Activated naive CD8-positive, alpha-beta T cell treated with anti-CD3 and anti-CD28 coated beads, Interleukin-2, amount 10 ng/mL, durations not matched to agents 7 days and 5 days (primary cell): ENCODE results near the gene TFPI2. TPM values are rescaled to one million over a fixed set of nuclear protein-coding genes. Genes with fewer than 3 reads are reported as not detected.

Experiments
- ATAC-seq: fragments of 150-1000 bp; cut with Tn5 transposase; one replicate; pipeline ENCODE4 v1.10.0; 2021; ENCODE audit warnings: low read depth, moderate library complexity
- POLR2A ChIA-PET: fragments of 350-600 bp; sonication (Branson Sonifier 250); formaldehyde crosslinking; loops from one replicate; lab custom pipeline; 2021; ENCODE audit warnings: antibody characterized with exemption; lab: Charles Lee
- DNase-seq: peaks from one replicate; pipeline ENCODE4 v3.0.0; 2021
- H3K27ac Mint-ChIP-seq: one replicate; pipeline ENCODE4 v1.8.0; 2022; ENCODE audit warnings: mild to moderate bottlenecking, mixed read lengths
- H3K27me3 Mint-ChIP-seq: one replicate; pipeline ENCODE4 v1.8.0; 2022; ENCODE audit warnings: mild to moderate bottlenecking, moderate library complexity, mixed read lengths
- H3K36me3 Mint-ChIP-seq: one replicate; pipeline ENCODE4 v1.8.0; 2021; ENCODE audit warnings: mild to moderate bottlenecking, mixed read lengths
- H3K4me1 Mint-ChIP-seq: one replicate; pipeline ENCODE4 v1.8.0; 2021; ENCODE audit warnings: mixed read lengths
- H3K4me3 Mint-ChIP-seq: one replicate; pipeline ENCODE4 v1.8.0; 2022; ENCODE audit warnings: mild to moderate bottlenecking, moderate library complexity, mixed read lengths
- H3K9me3 Mint-ChIP-seq: one replicate; pipeline ENCODE4 v1.8.0; 2021; ENCODE audit warnings: mixed read lengths
- total RNA-seq, 2 experiments: library from RNA; stranded (reverse); gene quantifications; one replicate each; pipeline ENCODE4 v1.2.3, GENCODE V29; 2021

The TFPI2 gene, protein sequence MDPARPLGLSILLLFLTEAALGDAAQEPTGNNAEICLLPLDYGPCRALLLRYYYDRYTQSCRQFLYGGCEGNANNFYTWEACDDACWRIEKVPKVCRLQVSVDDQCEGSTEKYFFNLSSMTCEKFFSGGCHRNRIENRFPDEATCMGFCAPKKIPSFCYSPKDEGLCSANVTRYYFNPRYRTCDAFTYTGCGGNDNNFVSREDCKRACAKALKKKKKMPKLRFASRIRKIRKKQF
- not detected for total RNA-seq

DNA sequence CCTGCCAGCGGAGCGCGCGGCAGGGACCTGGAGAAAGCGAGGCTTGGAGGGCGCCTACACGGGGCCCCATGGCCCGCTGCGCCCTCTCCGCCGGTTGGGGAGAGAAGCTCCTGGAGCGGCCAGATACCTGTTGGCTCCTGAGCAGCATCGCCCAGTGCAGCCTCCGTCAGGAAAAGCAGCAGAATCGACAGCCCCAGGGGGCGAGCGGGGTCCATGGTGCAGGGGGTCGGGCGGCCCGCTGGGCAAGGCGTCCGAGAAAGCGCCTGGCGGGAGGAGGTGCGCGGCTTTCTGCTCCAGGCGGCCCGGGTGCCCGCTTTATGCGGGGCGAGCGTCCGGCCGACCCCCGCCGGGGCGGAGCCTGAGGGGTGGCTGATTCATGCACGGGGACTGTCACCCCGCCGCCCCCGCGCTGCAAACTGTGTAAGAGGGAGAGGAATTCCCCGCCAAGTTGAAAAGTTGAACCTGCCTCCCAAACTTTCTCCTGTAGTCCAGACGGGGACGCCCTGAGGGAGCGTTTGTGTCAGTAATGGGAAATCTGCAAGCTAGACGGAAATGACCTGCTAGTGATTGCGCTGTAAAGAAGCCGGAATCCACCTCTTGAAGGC, at the start of gene TFPI2:
TFPI2 (minus strand) TSS at position 290 of the 605 bp plus-strand sequence; CDS start at position 215, 75 bp downstream.
- Mint-ChIP-seq H3K27me3 (peaks cover 53% of the 10 kb centered on the region), H3K4me3 (peak within 1 kb of the TSS; percentile 69), H3K9me3 (no peaks in the 10 kb centered on the region), H3K27ac (no peak within 1 kb of the TSS), H3K36me3 (no peaks in the 10 kb centered on the region), H3K4me1 (peaks cover 5% of the 10 kb centered on the region)
- POLR2A ChIA-PET, result no interaction called here
- DNase-seq, result peak; percentile 34
- ATAC-seq, result peak; percentile 30

DNA sequence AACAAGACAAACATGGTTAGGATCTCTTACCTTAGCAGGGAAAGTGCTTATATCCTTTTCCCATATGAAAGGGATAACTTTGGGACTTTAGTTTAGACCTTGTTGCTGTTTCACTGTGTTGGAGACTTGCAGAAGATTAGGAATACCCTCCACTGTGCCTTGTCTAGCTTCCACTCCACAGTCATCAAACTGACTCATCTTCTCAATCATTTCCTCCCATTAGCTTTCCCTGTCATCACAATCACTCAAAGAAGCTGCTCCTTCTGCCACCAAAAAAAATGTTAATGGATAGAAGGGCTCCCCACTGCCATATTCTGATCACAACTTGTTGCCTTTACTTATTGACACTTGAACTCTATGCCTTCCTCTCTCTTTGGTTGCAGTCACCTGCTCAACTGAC, 47.7 kb upstream of the TFPI2 start:
- POLR2A ChIA-PET, result no interaction called here
- H3K4me1 Mint-ChIP-seq, result no peaks in the 10 kb centered on the region
- no peak overlapping the region for H3K4me3 Mint-ChIP-seq
- no peak for ATAC-seq
- no peak for DNase-seq
- no peaks in the 10 kb centered on the region for H3K36me3 Mint-ChIP-seq
- H3K27ac Mint-ChIP-seq, result no peak overlapping the region
- no peaks in the 10 kb centered on the region for H3K9me3 Mint-ChIP-seq
- peaks cover 18% of the 10 kb centered on the region for H3K27me3 Mint-ChIP-seq

DNA sequence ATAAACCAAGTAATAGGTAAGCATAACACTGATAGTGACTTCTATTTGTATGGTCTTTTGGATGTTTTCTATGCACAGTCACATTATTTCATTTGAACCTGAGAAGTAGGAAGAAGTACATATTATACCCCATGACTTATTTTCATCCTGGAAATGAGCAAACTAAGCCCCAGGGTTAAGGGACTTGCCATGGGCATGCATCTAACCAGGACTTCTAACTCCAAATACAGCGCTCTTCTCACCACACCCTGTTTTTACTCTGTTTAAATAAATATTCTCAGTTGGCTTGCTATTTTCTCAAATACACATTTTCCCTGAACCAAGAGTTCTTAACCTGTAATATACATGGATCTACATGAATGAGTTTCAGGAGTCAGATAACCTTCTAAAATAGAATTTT, 47.3 kb upstream of the TFPI2 start:
- Mint-ChIP-seq H3K27me3 (peaks cover 18% of the 10 kb centered on the region), H3K4me3 (no peak overlapping the region), H3K36me3 (no peaks in the 10 kb centered on the region), H3K9me3 (no peaks in the 10 kb centered on the region), H3K27ac (no peak overlapping the region), H3K4me1 (no peaks in the 10 kb centered on the region)
- POLR2A ChIA-PET, result no interaction called here
- DNase-seq (no peak), ATAC-seq (no peak)

DNA sequence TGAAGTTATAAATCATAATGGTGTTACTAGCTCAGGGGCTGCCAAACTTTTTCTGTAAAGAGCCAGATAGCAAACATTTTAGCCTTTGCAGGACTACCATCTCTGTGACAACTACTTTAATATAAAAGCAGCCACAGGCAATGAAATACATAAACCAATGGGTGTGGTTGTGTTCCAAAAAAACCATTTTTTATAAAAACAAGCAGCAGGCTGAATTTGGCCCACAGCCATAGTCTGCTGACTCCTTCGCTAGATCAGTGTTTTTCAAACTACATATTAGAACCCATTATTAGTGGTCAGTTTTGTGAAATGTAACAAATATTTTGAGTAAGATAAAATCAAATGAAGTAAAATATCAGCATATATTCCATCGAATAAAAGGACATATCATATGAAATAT, 44.5 kb upstream of the TFPI2 start:
- Mint-ChIP-seq H3K4me3 (no peak overlapping the region), H3K9me3 (no peaks in the 10 kb centered on the region), H3K27ac (no peak overlapping the region), H3K36me3 (no peaks in the 10 kb centered on the region), H3K27me3 (peaks cover 16% of the 10 kb centered on the region), H3K4me1 (no peaks in the 10 kb centered on the region)
- POLR2A ChIA-PET, result no interaction called here
- DNase-seq (no peak), ATAC-seq (no peak)

DNA sequence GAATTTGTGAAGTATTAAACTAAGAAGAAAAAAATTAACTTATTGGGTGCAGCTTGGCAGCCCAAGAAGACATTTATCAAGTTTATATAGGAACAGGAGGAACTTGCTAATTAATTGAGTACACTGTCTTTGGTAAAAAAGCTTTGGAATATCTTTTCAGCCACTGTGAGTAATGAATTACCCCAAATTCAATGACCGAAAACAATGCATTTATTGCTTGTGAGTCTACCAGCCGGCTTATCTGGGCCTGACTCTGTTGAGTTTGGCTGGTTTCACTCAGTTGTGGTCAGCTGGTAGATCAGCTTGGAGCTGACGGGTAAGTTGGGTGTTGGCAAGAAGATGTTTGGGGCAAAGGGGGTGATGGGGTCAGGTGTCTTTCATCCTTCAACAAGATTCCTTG, 42.6 kb upstream of the TFPI2 start:
- no peak for DNase-seq
- Mint-ChIP-seq H3K27me3 (peaks cover 13% of the 10 kb centered on the region), H3K4me1 (no peaks in the 10 kb centered on the region), H3K36me3 (no peaks in the 10 kb centered on the region), H3K4me3 (no peak overlapping the region), H3K27ac (no peak overlapping the region), H3K9me3 (no peaks in the 10 kb centered on the region)
- ATAC-seq, result no peak
- POLR2A ChIA-PET, result no interaction called here

DNA sequence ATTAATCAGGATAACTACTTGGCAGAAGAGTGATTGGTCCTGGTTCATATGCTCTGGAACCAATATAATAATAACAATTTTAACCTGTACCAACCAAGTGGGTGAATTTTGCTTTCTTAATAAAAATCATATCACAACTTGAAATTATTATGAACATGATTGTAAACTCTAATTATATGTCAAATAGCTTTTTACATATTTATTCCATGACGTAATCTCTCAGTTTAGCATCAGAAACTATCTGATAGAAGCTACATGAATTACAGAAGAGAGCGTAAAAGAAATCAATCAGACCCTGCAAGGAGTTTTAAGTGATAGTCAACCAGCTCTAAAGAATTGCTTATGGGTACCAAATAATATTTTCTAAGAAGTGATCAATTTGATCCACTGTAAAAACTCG, 41.1 kb upstream of the TFPI2 start:
- Mint-ChIP-seq H3K4me1 (no peaks in the 10 kb centered on the region), H3K27me3 (peaks cover 7% of the 10 kb centered on the region), H3K4me3 (no peak overlapping the region), H3K9me3 (no peaks in the 10 kb centered on the region), H3K27ac (no peak overlapping the region), H3K36me3 (no peaks in the 10 kb centered on the region)
- POLR2A ChIA-PET, result no interaction called here
- DNase-seq, result no peak
- no peak for ATAC-seq

DNA sequence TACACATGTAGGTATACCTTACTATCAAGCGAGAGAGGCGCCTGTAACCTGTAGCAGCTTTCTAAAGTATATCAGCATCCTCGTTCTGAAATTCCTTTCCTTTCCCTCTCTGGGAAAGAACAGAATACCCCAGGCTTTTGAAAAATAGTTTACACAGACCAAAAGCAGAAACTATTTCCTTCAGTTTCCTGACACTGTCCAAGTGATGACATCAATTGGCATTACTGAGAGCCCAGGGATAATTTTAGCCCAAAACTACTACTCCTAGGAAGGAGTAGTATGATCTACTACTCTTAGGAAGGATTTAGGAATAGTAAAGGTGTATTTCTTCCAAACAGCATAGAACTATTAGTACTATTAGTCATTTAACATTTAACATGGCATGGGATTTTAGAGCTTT, 37.0 kb upstream of the TFPI2 start:
- Mint-ChIP-seq H3K27me3 (peaks cover 22% of the 10 kb centered on the region), H3K9me3 (no peaks in the 10 kb centered on the region), H3K27ac (no peak overlapping the region), H3K4me3 (no peak overlapping the region), H3K4me1 (no peaks in the 10 kb centered on the region), H3K36me3 (no peaks in the 10 kb centered on the region)
- DNase-seq, result no peak
- no peak for ATAC-seq
- POLR2A ChIA-PET, result no interaction called here

DNA sequence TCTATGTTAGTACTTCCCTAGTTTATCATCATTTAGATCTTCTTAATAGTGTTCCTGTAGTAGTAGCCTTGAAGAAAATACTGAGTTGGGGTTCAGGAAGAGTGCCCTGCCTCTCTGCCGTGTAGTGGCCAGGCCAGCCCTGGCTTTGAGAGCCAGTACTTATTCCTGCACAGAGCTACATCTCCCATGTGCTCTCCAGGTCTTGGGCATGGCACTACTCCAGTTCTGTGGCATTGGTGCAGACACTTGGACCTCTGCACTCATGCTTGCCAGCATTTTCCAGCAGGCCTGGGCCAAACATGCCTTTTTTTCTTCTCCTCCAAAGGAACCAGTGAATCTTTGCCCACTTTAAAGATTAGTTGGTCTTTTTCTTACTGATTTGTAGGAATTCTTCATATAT, 36.2 kb upstream of the TFPI2 start:
- H3K9me3 Mint-ChIP-seq, result no peaks in the 10 kb centered on the region
- peaks cover 1% of the 10 kb centered on the region for H3K4me1 Mint-ChIP-seq
- DNase-seq (no peak), ATAC-seq (no peak)
- H3K36me3 Mint-ChIP-seq, result no peaks in the 10 kb centered on the region
- POLR2A ChIA-PET, result no interaction called here
- no peak overlapping the region for H3K4me3 Mint-ChIP-seq
- peaks cover 25% of the 10 kb centered on the region for H3K27me3 Mint-ChIP-seq
- no peak overlapping the region for H3K27ac Mint-ChIP-seq

DNA sequence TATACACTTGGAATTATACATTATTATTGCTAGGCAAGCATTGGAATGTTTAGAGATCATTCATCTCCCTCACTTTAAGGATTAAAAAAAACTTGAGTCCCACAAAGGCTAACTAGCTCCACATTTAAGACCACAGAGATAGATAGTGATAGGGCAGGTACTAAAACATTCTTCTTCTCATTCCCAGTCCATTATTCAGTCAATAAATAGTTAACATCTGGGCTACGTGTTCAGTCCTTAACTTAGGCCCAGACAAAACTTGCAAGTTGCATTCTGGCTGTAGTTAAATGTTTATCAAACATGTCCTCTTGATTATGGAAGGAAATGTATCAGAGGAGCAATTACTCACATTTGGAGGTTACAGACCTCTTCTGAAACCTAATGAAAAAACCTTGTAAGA, 33.4 kb upstream of the TFPI2 start:
- DNase-seq (no peak), ATAC-seq (no peak)
- Mint-ChIP-seq H3K4me1 (peaks cover 1% of the 10 kb centered on the region), H3K27ac (no peak overlapping the region), H3K9me3 (no peaks in the 10 kb centered on the region), H3K27me3 (peaks cover 32% of the 10 kb centered on the region), H3K4me3 (no peak overlapping the region), H3K36me3 (no peaks in the 10 kb centered on the region)
- POLR2A ChIA-PET, result no interaction called here

DNA sequence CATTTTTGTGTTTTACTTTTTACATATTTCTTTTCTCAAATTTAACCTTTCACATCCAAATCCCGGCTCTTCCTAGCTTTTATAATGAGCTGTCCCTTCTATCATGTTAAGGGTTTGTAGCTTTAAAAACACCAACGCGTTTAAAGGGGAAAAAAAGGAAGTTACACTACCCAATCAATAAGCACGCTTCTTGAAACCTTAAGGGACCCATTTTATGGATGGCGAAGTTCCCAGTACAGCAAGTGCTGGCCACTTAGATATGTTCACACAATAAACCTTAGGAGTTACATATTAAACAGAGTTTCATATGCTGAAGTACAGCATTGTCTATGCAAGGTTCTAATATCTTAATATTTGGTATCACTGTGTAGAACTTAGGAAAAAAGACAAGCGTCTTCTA, 32.7 kb upstream of the TFPI2 start:
- peaks cover 32% of the 10 kb centered on the region for H3K27me3 Mint-ChIP-seq
- no peak overlapping the region for H3K27ac Mint-ChIP-seq
- H3K36me3 Mint-ChIP-seq, result no peaks in the 10 kb centered on the region
- H3K9me3 Mint-ChIP-seq, result no peaks in the 10 kb centered on the region
- DNase-seq (no peak), ATAC-seq (no peak)
- H3K4me1 Mint-ChIP-seq, result peaks cover 1% of the 10 kb centered on the region
- no peak overlapping the region for H3K4me3 Mint-ChIP-seq
- POLR2A ChIA-PET, result no interaction called here

DNA sequence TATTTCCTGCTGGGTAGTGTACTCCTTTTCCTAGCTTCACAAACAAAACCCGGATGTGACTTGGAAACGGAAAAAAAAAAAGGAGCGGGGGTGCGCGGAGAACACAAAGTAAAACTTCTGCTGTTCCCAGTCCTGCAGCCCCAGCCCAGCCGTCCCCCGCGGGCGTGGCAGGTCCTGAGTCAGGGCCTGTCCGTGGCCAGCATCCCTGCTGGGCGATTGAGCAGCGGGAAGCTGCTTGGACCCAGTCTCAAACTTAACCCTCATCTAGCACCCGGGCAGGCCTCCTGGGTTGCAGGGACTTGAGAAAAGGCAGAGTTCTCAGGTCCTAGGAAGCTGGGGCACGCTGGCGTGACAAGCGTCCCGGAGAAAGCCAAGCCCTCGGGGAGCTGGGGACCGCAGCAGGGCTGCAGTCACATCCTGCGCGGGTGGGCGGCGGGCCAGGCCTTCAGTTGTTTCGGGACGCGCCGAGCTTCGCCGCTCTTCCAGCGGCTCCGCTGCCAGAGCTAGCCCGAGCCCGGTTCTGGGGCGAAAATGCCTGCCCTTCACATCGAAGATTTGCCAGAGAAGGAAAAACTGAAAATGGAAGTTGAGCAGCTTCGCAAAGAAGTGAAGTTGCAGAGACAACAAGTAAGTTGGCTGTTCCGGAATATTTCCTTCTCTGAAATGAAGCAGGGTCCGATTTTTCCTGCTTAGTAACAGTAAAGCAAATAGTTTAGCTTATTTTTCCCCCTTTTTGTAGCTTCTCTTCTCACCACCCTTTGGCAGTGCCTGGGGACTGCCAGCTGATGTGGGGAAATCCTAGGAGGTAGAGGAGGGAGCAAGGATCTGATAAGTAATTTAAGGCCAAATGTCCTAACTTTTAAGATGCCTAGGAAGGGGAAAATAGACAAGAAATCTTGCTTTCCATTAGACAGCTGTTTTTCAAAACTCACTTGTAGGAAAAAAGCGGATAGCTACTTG, 31.3 kb upstream of the TFPI2 start, which contains the start of gene GNG11:
GNG11 (plus strand) TSS at position 129 of the 960 bp plus-strand sequence; CDS start at position 532, 403 bp downstream.
- ATAC-seq, result peak; percentile 89
- Mint-ChIP-seq H3K36me3 (no peaks in the 10 kb centered on the region), H3K9me3 (no peaks in the 10 kb centered on the region), H3K27ac (no peak within 1 kb of the TSS), H3K4me3 (peak within 1 kb of the TSS; percentile 77), H3K4me1 (peaks cover 1% of the 10 kb centered on the region), H3K27me3 (peaks cover 41% of the 10 kb centered on the region)
- POLR2A ChIA-PET, result no interaction called here
- peak; percentile 63 for DNase-seq

DNA sequence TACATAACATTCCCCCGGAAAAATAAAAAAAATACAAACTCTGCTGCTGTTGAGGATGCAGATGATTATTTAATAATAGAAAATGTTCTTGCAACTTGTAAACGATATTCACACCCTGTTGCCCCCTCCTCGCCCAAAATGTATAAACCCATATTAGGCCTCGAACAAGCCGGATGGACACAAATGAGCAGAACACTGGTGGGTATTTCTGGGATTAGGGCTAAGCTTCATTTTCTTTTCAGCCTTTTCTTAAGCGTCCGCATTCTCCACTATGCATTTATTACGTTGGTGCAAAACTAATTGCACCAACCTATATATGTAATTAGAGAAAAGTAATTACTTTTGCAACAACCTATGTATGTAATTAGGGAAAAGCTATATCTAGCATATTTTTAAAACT, 30.6 kb upstream of the TFPI2 start:
- no peaks in the 10 kb centered on the region for H3K36me3 Mint-ChIP-seq
- peaks cover 1% of the 10 kb centered on the region for H3K4me1 Mint-ChIP-seq
- no peak for ATAC-seq
- no peak for DNase-seq
- no peak overlapping the region for H3K27ac Mint-ChIP-seq
- H3K4me3 Mint-ChIP-seq, result peak overlapping the region; percentile 77
- peaks cover 44% of the 10 kb centered on the region for H3K27me3 Mint-ChIP-seq
- POLR2A ChIA-PET, result no interaction called here
- H3K9me3 Mint-ChIP-seq, result no peaks in the 10 kb centered on the region

DNA sequence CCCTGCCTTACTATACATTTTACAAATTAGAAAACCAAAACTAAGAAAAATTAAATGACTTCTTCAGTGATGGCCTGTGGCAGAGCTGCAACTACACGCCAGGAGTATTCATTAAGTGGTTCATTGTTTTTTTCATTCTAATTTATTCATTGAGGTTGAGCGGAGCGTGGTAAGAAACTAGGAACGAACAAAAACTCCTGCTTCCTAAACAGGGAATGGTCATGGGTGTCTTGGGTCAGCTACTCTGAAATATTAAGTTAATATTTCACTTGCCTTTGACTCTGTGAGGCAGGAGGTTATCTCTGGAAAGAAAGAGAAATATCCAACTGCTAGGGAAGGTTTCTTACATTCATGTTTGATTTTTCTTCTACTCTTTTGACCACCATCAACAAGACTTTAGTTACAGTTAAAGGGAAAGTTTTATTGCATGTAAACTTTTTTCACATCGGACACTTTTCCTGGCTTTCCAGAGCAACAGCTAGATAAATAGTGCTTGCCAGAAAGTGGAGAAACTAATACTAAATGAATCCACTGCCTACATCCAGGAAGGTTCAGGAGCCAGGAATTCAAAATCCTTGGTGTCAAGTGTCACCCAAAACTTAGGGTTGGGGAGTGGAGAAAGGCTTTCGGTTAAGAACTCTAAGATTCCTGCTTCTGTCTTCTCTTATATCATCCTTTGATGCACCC, 30.1 kb upstream of the TFPI2 start:
- Mint-ChIP-seq H3K27ac (no peak overlapping the region), H3K9me3 (no peaks in the 10 kb centered on the region), H3K4me3 (no peak overlapping the region), H3K36me3 (no peaks in the 10 kb centered on the region), H3K4me1 (peaks cover 1% of the 10 kb centered on the region), H3K27me3 (peaks cover 44% of the 10 kb centered on the region)
- DNase-seq (no peak), ATAC-seq (no peak)
- POLR2A ChIA-PET, result no interaction called here
